GM12801 (cell line): ENCODE data around the gene SLC25A18.

ENCODE experiments used
- CTCF ChIP-seq: IDR thresholded peaks from one replicate; pipeline ENCODE4 v1.5.1; 2011; ENCODE audit warnings: control low read depth; ENCODE audit not compliant: insufficient read length; ENCODE audit errors: extremely low read depth

The SLC25A18 gene

GRCh38 chr22:17596226-17596625 is 32.9 kb downstream of the SLC25A18 start:
- TF ChIP-seq CTCF: no peak

- no peak for TF ChIP-seq CTCF
Observed at GRCh38 chr22:17597217-17597616, 33.9 kb downstream of the SLC25A18 start.

GRCh38 chr22:17598318-17598717 is 35.0 kb downstream of the SLC25A18 start:
- TF ChIP-seq CTCF: no peak

GRCh38 chr22:17601031-17601430 is 37.7 kb downstream of the SLC25A18 start:
- no peak for TF ChIP-seq CTCF

GRCh38 chr22:17603668-17604067 is 40.4 kb downstream of the SLC25A18 start:
- TF ChIP-seq CTCF: no peak

- TF ChIP-seq CTCF: no peak
Observed at GRCh38 chr22:17606496-17606895, 43.2 kb downstream of the SLC25A18 start.

- no peak for TF ChIP-seq CTCF
Observed at GRCh38 chr22:17607891-17608521, 44.7 kb downstream of the SLC25A18 start.
